IPS DF 4.7 (cell line): ENCODE data around the gene TUFM.
"Not testable (repeated sequence)": the region's sequence is repeated elsewhere in the genome, so short reads cannot be mapped to it uniquely, and the experiment has no call there.

Source experiments
- DNase-seq: peaks from one replicate; pipeline ENCODE4 v3.0.0-alpha.2; 2013; ENCODE audit warnings: low spot score; ENCODE audit errors: extremely low read depth

Gene TUFM

GRCh38 chr16:28846080-28846932, at the start of gene TUFM:
TUFM (minus strand) TSS chr16:28846348; CDS start chr16:28846269, 79 bp downstream.
- peak; percentile 79 for DNase-seq

GRCh38 chr16:28895609-28896008, 49.5 kb upstream of the TUFM start:
- DNase-seq = no peak

- DNase-seq = no peak
Measured at GRCh38 chr16:28893291-28893690, 47.1 kb upstream of the TUFM start.

- no peak for DNase-seq
Measured at GRCh38 chr16:28891964-28892890, 46.1 kb upstream of the TUFM start.

GRCh38 chr16:28890355-28890754, 44.2 kb upstream of the TUFM start:
- not testable (repeated sequence) for DNase-seq

- DNase-seq = no peak
Measured at GRCh38 chr16:28886945-28887344, 40.8 kb upstream of the TUFM start.

- DNase-seq = no peak
Measured at GRCh38 chr16:28884045-28884444, 37.9 kb upstream of the TUFM start.

GRCh38 chr16:28883221-28883996, 37.3 kb upstream of the TUFM start:
- DNase-seq = no peak

- DNase-seq = no peak
Measured at GRCh38 chr16:28882551-28883160, 36.5 kb upstream of the TUFM start.

- not testable (repeated sequence) for DNase-seq
Measured at GRCh38 chr16:28881565-28881964, 35.4 kb upstream of the TUFM start.

GRCh38 chr16:28880955-28881354, 34.8 kb upstream of the TUFM start:
- DNase-seq = no peak

- DNase-seq = no peak
Measured at GRCh38 chr16:28880589-28880915, 34.4 kb upstream of the TUFM start.

GRCh38 chr16:28879841-28880588, 33.9 kb upstream of the TUFM start:
- no peak for DNase-seq

GRCh38 chr16:28879261-28879840, 33.2 kb upstream of the TUFM start:
- DNase-seq = no peak

- no peak for DNase-seq
Measured at GRCh38 chr16:28878083-28878926, 32.2 kb upstream of the TUFM start, which contains the start of gene ATP2A1. ATP2A1 (plus strand) TSS chr16:28878488; CDS start chr16:28878672, 184 bp downstream.

GRCh38 chr16:28877655-28878000, 31.5 kb upstream of the TUFM start:
- no peak for DNase-seq

- DNase-seq = no peak
Measured at GRCh38 chr16:28876973-28877654, 31.0 kb upstream of the TUFM start.

- DNase-seq = no peak
Measured at GRCh38 chr16:28876019-28876659, 30.0 kb upstream of the TUFM start.
